HEK293T (cell line): ENCODE measurements around the gene VASH2.
"Not testable (repeated sequence)": the region's sequence is repeated elsewhere in the genome, so short reads cannot be mapped to it uniquely, and the experiment has no call there.

ENCODE experiments used
- FOXK2 ChIP-seq: fragments of 450-650 bp; IDR thresholded peaks from 2 replicates; pipeline ENCODE4 v1.6.1; 2016; ENCODE audit warnings: mild to moderate bottlenecking
- SUZ12 ChIP-seq: fragments of 450-650 bp; IDR thresholded peaks from 2 replicates; pipeline ENCODE4 v1.6.1; 2016; ENCODE audit warnings: mild to moderate bottlenecking
- TARDBP ChIP-seq: fragments of 450-650 bp; IDR thresholded peaks from 2 replicates; pipeline ENCODE4 v1.6.1; 2016

DNA sequence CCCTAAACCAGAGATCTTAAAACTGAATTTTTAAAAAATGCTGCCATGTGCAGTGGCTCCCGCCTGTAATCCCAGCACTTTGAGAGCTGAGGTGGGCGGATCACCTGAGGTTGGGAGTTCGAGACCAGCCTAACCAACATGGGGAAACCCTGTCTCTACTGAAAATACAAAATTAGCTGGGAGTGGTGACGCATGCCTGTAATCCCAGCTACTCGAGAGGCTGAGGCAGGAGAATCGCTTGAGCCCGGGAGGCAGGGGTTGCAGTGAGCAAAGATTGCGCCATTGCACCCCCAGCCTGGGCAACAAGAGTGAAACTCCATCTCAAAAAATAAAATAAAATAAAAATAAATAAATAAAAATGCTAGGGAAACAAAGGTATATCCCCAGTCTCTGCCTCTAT lies 43.6 kb downstream of the VASH2 start:
- not testable (repeated sequence) for TF ChIP-seq FOXK2, TARDBP, SUZ12
